NCI-H226 (cell line): ENCODE results near the gene PNPLA7.
"Not testable (repeated sequence)": the region's sequence is repeated elsewhere in the genome, so short reads cannot be mapped to it uniquely, and the experiment has no call there.

Experiments
- DNase-seq: peaks from one replicate; pipeline ENCODE4 v3.0.0-alpha.2; 2015

Gene PNPLA7

GRCh38 chr9:137458194-137459151 lies 91.7 kb downstream of the PNPLA7 start:
- DNase-seq = no peak

GRCh38 chr9:137457406-137458193 lies 92.6 kb downstream of the PNPLA7 start:
- no peak for DNase-seq

- DNase-seq = no peak
Measured at GRCh38 chr9:137456864-137457405, 93.3 kb downstream of the PNPLA7 start.

GRCh38 chr9:137456061-137456863 lies 93.9 kb downstream of the PNPLA7 start:
- DNase-seq = no peak

GRCh38 chr9:137455359-137455991 lies 94.7 kb downstream of the PNPLA7 start:
- DNase-seq = no peak

GRCh38 chr9:137454597-137455358 lies 95.4 kb downstream of the PNPLA7 start:
- no peak for DNase-seq

GRCh38 chr9:137454145-137454596 lies 96.0 kb downstream of the PNPLA7 start:
- DNase-seq = no peak

- peak; percentile 24 for DNase-seq
Measured at GRCh38 chr9:137453643-137454081, 96.5 kb downstream of the PNPLA7 start.

GRCh38 chr9:137452761-137453642 lies 97.2 kb downstream of the PNPLA7 start:
- DNase-seq = no peak

GRCh38 chr9:137452006-137452760 lies 98.0 kb downstream of the PNPLA7 start:
- no peak for DNase-seq

- not testable (repeated sequence) for DNase-seq
Measured at GRCh38 chr9:137451264-137452005, 98.8 kb downstream of the PNPLA7 start.

- not testable (repeated sequence) for DNase-seq
Measured at GRCh38 chr9:137450539-137451222, 99.5 kb downstream of the PNPLA7 start.

- no peak for DNase-seq
Measured at GRCh38 chr9:137449931-137450538, 100.2 kb downstream of the PNPLA7 start.

GRCh38 chr9:137449081-137449844 lies 100.9 kb downstream of the PNPLA7 start:
- no peak for DNase-seq

- DNase-seq = no peak
Measured at GRCh38 chr9:137448602-137448962, 101.6 kb downstream of the PNPLA7 start.

GRCh38 chr9:137447722-137448601 lies 102.2 kb downstream of the PNPLA7 start:
- no peak for DNase-seq
